ENCODE results near the gene LAMA5.

DNA sequence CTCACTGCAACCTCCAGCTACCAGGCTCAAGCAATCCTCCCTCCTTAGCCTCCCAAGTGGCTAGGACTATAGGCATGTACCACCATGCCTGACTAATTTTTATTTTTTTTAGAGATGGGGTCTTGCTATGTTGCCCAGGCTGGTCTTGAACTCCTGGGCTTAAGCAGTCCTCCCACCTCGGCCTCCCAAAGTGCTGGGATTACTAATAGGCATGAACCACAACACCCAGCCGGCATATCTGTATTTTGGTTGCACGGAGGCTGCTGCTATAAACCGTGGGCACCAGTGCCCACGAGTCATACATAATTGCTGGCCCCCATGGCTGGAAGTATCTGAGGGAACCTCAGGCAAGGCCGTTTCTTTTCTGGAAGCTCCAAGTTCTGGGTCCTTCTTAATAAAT lies 82.7 kb downstream of the LAMA5 start:
- TF ChIP-seq POLR2AphosphoS5 (IDR thresholded peaks at IDR 0.05): no peak
- TF ChIP-seq, protein P1, sequence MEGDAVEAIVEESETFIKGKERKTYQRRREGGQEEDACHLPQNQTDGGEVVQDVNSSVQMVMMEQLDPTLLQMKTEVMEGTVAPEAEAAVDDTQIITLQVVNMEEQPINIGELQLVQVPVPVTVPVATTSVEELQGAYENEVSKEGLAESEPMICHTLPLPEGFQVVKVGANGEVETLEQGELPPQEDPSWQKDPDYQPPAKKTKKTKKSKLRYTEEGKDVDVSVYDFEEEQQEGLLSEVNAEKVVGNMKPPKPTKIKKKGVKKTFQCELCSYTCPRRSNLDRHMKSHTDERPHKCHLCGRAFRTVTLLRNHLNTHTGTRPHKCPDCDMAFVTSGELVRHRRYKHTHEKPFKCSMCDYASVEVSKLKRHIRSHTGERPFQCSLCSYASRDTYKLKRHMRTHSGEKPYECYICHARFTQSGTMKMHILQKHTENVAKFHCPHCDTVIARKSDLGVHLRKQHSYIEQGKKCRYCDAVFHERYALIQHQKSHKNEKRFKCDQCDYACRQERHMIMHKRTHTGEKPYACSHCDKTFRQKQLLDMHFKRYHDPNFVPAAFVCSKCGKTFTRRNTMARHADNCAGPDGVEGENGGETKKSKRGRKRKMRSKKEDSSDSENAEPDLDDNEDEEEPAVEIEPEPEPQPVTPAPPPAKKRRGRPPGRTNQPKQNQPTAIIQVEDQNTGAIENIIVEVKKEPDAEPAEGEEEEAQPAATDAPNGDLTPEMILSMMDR (IDR thresholded peaks at IDR 0.05): no peak

Measured in stomach (tissue), 4 donors.